Bone marrow (tissue), 2 donors: ENCODE measurements around the gene FRMD3.

Experiments
- DNase-seq, 2 donors: peaks; one replicate each; lab custom pipeline; 2025; lab: John Stamatoyannopoulos, UW

The FRMD3 gene

GRCh38 chr9:83235526-83235925 lies 302.7 kb downstream of the FRMD3 start:
- DNase-seq, result no peak

DNA sequence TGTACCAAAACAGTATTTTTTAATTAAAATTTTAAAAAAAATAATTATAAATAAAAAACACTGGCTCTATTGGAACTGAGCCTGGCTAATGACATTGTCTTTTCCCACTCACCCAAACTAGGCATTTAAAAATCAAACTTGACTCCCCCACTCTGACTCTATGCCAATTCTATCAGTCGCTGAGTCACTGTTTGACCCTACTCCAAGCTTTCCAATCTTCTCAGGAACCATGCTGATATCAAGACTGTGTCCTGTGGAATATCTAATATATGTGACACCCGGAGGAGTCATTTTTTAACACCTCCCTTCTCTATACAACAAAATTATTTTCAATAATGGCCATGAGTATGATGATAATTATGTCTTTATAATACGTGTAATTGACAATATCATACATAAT lies 303.7 kb downstream of the FRMD3 start:
- DNase-seq, result no peak

GRCh38 chr9:83233647-83234046 lies 304.6 kb downstream of the FRMD3 start:
- no peak for DNase-seq

GRCh38 chr9:83231039-83231438 lies 307.2 kb downstream of the FRMD3 start:
- peak in 1 of 2 donors; percentile 20 for DNase-seq

GRCh38 chr9:83220730-83221129 lies 317.5 kb downstream of the FRMD3 start:
- no peak for DNase-seq

DNA sequence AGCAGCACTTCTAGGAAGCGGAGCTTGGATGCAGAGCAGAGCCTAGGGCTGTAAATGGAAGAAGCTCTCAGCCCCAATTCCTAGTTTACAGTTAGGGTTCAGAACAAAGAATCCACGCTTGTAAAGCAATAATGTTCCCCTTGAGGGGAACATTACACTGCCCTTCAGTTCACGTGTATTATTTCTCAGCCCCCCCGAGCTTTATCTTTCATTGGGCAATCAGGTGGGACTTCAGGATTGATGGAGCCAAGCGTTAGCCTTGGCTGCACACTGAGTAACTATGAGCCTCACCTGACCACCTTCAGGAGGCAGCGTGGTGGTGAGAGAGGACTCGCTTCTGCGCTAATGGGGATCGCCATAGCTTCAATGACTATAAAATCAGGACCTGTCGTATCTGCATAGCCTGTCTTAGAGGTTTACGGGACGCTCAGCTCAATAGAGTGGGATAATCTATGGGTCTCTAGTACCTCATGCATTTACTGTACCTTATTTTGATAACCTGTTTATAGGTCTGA lies 318.2 kb downstream of the FRMD3 start:
- no peak for DNase-seq

GRCh38 chr9:83219154-83219923 lies 318.9 kb downstream of the FRMD3 start:
- DNase-seq, result peak; percentile 12 to 40

DNA sequence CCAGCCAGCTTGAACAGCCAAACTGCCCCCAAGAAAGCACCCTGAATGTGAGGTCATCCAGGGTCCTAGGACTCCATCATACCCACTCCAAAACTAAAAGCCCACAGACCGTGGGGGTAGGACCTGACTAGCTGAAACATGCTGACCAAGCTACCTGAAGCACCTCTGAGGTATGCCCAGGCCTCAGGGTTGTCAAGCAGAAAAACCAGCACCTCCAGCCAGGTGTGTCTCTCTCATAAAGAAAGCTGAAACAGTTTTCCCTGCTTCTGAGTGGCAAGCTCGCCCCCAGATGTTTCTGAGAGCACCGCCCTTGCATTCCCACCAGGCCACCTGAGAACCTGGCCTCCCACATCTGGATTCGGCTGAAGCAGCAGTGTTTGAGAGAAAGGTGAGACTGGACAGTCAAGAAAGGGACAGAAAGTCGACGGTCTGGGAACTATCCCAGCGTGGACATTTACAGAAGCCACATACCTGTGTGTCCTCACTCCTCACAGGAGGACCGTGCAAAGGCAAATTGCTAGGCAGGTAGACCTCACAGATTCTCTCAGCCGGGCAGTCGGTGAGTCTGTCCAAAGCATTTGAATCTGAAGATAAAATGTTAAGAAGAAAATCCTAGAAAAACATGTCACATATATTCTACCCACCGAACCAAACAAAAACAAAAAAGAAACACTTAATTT lies 319.6 kb downstream of the FRMD3 start:
- DNase-seq, result no peak

- DNase-seq, result no peak
Observed at GRCh38 chr9:83209188-83209731, 328.9 kb downstream of the FRMD3 start.

DNA sequence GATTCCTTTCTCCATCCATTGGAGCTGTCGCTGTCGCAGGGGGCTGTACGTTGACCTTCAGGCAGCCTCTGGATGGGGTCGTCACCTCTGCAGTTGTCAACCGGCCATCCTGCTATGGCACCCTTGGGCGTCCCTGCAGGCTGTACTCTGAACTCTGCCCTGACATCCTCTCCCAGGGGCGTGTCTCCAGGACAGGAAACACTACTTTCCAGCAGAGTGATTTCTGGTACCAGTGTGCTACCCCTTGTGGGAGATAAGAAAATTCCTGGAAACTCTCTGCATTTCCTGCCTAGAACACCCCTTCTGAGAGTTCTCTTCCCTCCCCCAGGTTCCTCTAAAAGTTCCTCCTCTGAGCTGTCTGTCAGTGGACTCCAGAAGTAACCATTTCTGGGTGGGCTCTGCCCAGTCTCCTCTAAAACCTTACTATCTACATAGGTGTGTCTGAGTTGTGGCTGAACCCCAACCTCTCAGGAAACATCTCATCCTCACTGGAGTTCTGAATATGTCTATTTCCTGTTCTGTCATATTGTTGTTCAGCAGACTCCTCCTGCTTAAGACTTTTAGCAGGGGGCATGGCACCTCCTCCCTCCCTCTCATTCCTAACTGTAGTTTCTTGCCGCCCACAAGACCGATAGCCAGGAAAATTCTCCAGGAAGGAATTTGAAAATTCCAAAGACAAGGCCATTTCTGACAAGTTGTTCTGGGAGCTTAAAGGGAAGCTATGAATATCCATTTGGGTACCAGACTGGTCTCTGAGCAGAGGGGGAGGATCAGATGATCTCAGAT lies 329.9 kb downstream of the FRMD3 start:
- no peak for DNase-seq

GRCh38 chr9:83204047-83204446 lies 334.2 kb downstream of the FRMD3 start:
- DNase-seq, result no peak

GRCh38 chr9:83200531-83200930 lies 337.7 kb downstream of the FRMD3 start:
- DNase-seq, result no peak

DNA sequence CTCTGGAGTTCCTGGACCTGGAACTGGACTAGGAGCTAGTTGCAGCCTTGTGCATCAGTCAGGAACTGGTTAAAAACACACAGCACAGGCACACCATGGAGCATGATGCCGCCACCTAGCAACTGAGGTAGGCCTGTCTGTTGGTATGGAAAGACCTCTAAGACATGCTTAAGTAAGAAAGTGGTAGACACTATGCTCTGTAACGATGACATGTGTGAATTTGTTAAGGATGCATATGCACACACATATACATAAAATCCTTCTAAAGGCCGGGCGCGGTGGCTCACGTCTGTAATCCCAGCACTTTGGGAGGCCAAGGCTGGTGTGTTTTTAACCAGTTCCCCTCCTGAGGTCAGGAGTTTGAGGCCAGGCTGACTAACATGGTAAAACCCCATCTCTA lies 338.4 kb downstream of the FRMD3 start:
- DNase-seq, result no peak

DNA sequence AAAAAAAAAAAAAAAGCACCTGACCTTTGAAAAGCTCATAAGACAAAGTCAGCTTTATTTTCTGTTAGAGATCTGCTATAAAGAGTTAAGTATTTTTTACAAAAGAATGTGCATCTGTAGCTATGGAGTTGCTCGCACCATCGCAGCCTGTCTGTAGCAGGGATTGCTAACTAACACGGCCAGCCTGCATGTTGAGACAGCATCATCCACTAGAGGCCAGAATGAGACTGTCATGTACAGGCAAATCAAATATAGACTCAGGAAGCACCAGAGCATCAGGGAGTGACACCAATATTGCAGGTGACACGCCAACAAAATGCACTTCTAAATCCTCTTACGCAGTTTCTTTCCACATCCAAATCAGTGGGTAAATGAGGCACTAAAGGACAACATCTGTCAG lies 339.0 kb downstream of the FRMD3 start:
- no peak for DNase-seq

DNA sequence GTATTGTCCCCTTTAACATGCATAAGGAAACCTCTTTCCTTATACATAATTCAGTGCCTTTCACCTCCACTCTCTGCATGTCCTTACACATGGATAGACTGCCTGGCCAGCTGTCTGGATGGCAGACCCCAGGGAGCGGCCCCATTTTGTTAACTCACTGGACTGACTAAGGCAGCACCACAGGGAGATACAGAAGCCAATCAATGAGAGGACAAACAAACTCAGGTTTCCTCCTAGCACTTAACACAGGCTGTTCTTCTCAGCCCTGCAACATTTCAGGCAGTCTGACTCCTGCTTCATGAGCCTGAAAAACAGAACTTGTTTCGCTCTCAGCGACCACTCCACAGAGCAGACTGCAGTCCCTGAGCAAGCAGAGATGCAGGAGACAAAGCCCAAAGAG lies 339.8 kb downstream of the FRMD3 start:
- DNase-seq, result no peak

- DNase-seq, result no peak
Observed at GRCh38 chr9:83197591-83197990, 340.6 kb downstream of the FRMD3 start.

DNA sequence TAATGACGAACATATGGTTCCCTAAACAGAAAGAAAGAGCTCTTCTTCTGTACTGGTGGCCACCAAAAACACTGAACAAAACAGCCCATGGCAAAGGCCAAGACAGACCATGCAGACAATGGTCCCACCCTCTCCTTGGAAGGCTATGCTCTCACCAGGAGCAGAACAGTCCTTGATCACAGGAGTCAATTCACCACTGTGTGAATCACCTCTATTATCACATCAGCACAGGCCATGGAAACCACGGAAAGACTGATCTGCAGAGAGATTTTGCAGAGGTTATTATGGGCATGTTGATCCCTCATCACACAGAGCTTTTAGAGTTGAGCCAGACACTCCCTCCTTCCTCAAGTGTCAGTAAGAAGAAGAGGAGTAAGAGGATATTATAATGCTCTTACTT lies 341.3 kb downstream of the FRMD3 start:
- DNase-seq, result no peak
